ENCODE results near the gene TLR9.

- TF ChIP-seq YY1 (IDR thresholded peaks at IDR 0.05; ENCODE audit: insufficient read depth, insufficient read length): no peak
- no peak for TF ChIP-seq SUZ12 (IDR thresholded peaks at IDR 0.05; ENCODE audit: extremely low read depth, insufficient read depth, insufficient read length)
- no peak for TF ChIP-seq ZNF274 (IDR thresholded peaks at IDR 0.05; ENCODE audit: low read depth, low read length)
These were observed 3.4 kb upstream of the TLR9 start for GRCh38 chr3:52228751-52229291.

Data from NT2/D1 (cell line).